NOMO-1 treated with DMSO at 0.1 percent for 48 hours (cell line): ENCODE results near the gene USP47.
A peak's percentile ranks its signal among the peaks of the same experiment; 100 is the strongest.

Experiments
- DNase-seq: peaks from one replicate; lab custom pipeline; 2025; ENCODE audit not compliant: unreplicated experiment; lab: John Stamatoyannopoulos, UW

The USP47 gene, protein sequence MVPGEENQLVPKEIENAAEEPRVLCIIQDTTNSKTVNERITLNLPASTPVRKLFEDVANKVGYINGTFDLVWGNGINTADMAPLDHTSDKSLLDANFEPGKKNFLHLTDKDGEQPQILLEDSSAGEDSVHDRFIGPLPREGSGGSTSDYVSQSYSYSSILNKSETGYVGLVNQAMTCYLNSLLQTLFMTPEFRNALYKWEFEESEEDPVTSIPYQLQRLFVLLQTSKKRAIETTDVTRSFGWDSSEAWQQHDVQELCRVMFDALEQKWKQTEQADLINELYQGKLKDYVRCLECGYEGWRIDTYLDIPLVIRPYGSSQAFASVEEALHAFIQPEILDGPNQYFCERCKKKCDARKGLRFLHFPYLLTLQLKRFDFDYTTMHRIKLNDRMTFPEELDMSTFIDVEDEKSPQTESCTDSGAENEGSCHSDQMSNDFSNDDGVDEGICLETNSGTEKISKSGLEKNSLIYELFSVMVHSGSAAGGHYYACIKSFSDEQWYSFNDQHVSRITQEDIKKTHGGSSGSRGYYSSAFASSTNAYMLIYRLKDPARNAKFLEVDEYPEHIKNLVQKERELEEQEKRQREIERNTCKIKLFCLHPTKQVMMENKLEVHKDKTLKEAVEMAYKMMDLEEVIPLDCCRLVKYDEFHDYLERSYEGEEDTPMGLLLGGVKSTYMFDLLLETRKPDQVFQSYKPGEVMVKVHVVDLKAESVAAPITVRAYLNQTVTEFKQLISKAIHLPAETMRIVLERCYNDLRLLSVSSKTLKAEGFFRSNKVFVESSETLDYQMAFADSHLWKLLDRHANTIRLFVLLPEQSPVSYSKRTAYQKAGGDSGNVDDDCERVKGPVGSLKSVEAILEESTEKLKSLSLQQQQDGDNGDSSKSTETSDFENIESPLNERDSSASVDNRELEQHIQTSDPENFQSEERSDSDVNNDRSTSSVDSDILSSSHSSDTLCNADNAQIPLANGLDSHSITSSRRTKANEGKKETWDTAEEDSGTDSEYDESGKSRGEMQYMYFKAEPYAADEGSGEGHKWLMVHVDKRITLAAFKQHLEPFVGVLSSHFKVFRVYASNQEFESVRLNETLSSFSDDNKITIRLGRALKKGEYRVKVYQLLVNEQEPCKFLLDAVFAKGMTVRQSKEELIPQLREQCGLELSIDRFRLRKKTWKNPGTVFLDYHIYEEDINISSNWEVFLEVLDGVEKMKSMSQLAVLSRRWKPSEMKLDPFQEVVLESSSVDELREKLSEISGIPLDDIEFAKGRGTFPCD (N-terminal part only)

GRCh38 chr11:11841723-11842420 lies at the start of gene USP47:
Gene USP47 (plus strand): TSS chr11:11841972. CDS start chr11:11842186, 214 bp downstream.
- peak; percentile 80 for DNase-seq

- DNase-seq = no peak
These were observed 48.7 kb upstream of the USP47 start for GRCh38 chr11:11793073-11793472.

DNA sequence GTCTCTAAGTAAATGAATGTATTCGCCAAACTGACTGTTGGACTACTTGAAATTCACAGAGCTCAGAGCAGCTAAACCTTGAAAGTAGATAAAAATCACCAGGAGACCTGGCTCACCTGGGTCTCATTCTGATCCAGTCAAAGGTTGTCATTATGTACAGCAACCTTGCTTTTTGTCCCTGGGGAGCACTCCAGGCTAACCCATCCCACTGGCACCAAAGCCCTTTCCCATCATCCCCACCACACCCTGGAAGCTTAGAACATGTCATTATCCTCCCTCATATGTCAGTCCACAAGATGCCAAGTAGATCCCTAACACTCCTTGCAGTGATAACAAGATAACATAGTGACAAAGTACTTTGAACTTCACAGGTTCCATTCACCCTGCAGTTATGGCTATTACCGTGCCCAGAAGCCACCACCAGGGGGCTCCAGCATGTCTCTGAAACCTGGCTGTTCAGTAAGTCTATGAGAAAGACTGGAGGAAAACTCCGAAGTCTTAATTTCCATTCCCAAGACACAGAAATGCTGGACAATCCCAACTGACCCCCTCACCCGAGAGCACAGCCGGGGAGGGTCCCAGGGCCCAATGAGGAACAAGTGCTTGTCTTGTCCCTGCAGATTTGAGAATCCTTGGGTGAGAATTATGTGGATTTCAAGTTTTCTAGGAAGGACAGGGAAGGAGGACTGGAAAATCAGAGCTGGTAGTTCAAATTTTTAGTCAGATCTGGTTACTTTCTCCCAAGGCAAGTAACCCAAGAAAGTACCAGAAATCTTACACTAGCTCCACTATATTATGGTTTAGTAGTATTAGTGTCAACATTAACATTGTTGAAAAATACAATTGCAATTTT lies 43.0 kb upstream of the USP47 start:
- peak; percentile 39 for DNase-seq

DNA sequence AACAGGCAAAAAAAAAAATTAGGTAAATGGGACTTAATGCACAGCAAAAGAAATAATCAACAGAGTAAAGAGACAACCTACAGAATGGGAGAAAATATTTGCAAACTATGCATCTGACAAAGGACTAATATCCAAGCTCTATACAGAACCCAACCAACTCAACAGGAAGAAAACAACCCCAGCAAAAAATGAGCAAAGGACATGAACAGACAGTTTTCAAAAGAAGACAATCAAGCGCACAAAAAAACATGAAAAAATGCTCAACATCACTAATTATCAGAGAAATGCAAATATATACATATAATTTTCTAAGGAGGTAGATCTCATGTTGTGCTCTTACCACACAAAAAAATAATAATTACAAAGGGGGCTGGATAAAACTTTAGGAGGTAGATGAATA lies 36.5 kb upstream of the USP47 start:
- no peak for DNase-seq

DNA sequence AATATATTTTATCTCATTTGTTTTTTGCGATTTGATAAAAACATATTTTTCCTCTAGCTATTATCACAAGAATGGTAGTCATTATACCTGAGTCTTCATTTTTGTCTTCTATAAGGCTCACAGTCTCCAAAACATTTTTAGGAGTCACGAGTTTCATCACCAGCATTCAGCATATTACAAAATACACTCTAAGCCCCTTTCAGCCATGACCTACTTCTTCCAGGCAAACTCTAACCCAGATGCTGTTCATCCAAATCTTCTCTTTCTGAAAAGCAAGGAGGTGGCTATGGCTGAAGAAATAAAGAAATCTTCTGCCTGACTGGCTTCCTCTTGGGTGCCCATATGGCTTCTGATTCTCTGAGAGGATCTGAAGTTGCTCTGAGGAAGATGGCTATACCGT lies 35.7 kb upstream of the USP47 start:
- DNase-seq = no peak

- no peak for DNase-seq
These were observed 35.2 kb upstream of the USP47 start for GRCh38 chr11:11806586-11806985.

GRCh38 chr11:11807811-11808782 lies 33.7 kb upstream of the USP47 start:
- no peak for DNase-seq

GRCh38 chr11:11808992-11809615 lies 32.7 kb upstream of the USP47 start:
- no peak for DNase-seq

DNA sequence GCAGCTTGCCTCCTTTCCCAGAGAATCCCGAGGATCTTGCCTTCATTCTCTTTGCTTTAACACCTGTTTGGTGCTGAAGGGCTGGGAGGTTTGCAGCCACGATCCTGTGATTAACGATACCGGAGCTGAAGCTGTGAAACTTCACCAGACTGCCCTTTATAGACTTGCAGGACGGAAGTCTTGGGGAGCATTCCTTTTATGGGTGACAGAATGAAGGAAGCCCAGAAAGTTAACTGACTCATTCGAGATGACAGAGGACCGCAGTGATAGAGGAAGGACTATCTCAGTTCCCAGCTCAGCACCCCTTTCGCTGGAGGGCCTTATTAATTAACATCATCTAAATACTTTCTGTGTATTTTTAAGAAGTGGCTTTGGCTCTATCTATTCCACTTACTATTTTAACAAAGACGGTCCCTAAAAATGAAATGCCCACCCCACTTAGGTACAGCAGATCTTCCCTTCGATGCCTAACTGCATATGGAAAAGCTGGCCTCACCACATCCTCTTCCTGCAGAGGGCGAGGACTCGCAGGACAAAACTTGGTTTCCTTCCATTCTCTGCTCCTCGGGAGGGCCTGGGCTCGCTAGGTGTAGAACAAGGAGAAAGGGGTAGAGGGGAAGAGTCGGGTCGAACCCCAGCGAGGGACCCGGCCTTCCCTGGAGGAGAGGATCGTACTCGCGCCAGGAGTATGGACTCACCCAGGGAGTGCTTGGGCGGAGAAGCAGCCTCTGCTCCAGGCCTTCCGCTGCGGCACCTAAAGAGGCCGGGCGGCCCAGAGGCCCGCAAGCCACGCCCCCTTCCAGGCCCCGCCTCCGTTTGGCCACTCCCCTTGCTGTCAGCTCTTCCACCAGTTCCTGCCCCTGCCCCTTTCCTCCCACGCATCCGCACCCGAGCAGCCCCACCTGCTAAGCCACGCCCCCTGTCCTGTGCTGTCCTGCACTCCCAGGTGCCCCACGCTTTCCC lies 30.7 kb upstream of the USP47 start:
- DNase-seq = no peak

GRCh38 chr11:11813288-11813962 lies 28.3 kb upstream of the USP47 start:
- DNase-seq = no peak

DNA sequence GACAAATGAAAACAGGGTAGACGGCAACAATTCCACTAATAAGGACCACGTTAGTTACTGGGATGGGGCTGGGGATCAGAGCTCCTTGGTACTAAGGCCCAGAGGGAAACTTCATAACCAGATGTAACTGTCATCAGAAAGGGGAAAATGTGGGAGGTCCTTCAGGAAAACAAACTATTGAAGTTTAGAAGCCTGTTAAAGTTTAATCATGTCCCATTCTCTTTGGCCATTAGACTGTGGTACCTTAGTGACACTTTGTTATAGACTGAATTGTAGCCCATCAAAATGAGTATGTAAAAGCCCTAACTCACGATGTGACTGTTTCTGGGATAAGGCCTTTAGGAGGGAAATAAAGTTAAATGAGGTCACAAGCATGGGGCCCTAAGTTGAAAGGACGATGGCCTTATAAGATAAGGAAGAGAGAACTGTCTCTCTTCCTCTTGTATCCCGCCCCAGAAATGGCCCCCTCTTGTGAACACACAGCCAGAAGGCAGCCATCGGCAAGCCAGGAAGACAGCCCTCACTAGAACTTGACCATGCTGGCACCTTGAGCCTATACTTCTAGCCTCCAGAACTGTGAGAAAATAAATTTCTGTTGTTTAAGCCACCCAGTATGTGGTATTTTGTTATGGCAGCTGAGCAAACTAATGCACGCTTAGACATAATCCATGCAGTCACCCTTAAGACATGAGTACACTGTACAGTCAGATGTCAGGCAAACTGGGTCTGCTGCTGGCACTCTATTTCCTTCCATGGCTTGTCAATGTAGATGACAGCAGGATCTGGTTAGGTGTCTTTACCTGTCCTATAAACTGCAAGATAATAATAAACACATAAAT lies 26.9 kb upstream of the USP47 start:
- DNase-seq = no peak

GRCh38 chr11:11816511-11817314 lies 25.1 kb upstream of the USP47 start:
- DNase-seq = no peak

DNA sequence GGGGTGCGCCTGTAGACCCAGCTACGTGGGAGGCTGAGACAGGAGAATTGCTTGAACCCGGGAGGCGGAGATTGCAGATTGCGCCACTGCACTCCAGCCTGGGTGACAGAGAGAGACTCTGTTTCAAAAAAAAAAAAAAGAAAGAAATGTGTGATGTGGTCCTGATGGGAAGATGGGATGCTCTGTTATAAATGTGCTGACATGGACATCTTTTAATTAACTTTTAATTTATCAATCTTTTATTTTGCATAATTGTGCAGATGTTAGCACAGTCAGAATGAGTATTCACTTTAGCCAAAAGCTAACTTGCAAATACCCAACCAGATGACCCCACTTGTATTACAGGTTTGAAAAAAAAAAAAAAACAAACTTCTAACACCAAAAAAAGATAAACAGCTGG lies 23.8 kb upstream of the USP47 start:
- DNase-seq = no peak

DNA sequence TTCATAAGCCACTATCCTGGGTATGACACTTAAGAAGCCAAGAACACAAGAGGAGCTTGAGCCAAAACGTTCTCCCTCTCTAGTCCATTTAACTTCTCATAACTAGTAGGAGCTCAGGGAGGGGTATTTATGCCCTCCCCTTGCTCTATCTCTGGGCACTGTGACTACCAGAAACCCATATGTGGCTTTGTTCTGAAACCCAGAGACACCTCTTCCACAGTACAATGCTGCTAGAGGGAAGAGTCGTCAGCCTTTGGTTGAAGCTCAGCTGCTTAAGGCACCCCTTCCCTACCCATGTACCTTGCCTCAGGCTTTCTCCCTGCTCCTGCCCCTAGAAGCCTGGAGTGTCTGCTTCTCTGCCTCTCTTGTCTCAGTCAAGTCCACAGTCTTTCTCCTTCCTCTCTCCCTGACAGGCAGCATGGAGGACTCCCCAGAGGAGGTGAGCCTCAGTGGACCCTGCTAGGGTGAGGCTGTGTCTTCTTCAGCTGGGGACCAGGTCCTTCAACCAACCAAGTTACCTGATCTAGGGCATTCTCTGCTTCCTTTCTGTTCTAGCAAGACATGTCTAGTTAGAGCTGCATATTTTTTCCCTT lies 23.1 kb upstream of the USP47 start:
- DNase-seq = no peak
